GM10266 (cell line): ENCODE measurements around the gene ZNF683.

ENCODE experiments used
- DNase-seq: peaks from one replicate; pipeline ENCODE4 v3.0.0; 2012; ENCODE audit errors: extremely low spot score
- CTCF ChIP-seq: IDR thresholded peaks from 2 replicates; pipeline ENCODE4 v1.5.1; 2012; ENCODE audit warnings: mild to moderate bottlenecking, low read depth; ENCODE audit not compliant: control insufficient read depth, insufficient read depth; ENCODE audit errors: missing control alignments

ZNF683 gene

GRCh38 chr1:26410706-26411623, 38.4 kb upstream of the ZNF683 start, which contains the start of gene LIN28A:
Gene LIN28A, plus strand, starts transcription at chr1:26410817. Its CDS starts 75 bp downstream, at chr1:26410892.
- DNase-seq = no peak
- TF ChIP-seq CTCF = no peak

- DNase-seq = no peak
- TF ChIP-seq CTCF = no peak
Observed at GRCh38 chr1:26409191-26409807, 36.7 kb upstream of the ZNF683 start.

- no peak for TF ChIP-seq CTCF
- DNase-seq = peak; percentile 80
Observed at GRCh38 chr1:26408604-26409003, 36.1 kb upstream of the ZNF683 start.

GRCh38 chr1:26405281-26405915, 32.8 kb upstream of the ZNF683 start:
- DNase-seq = no peak

GRCh38 chr1:26404641-26405040, 32.1 kb upstream of the ZNF683 start:
- no peak for TF ChIP-seq CTCF
- no peak for DNase-seq

More at GRCh38 chr1:26405281-26405915, 32.8 kb upstream of the ZNF683 start:
- no peak for TF ChIP-seq CTCF

- TF ChIP-seq CTCF = no peak
- DNase-seq = no peak
Observed at GRCh38 chr1:26403656-26404055, 31.1 kb upstream of the ZNF683 start.

- no peak for DNase-seq
- no peak for TF ChIP-seq CTCF
Observed at GRCh38 chr1:26401891-26402290, 29.3 kb upstream of the ZNF683 start.
